ENCODE results near the gene UFC1.

The UFC1 gene

GRCh38 chr1:161207173-161207572, 53.4 kb downstream of the UFC1 start:
- FAIRE-seq (no peak), DNase-seq (ENCODE audit: insufficient read length, low spot score) (no peak)
- TF ChIP-seq CTCF (IDR thresholded peaks at IDR 0.05; ENCODE audit: insufficient read depth, missing control alignments), result no peak
